Stomach (tissue), 4 donors: Measurements from ENCODE around the gene PCNX3.

Experiments
- CTCF ChIP-seq, 7 experiments: fragments of 450-650 bp in 4 of 7; fragments of 200-600 bp in 3 of 7; sonication (generic) in 3 of 7; IDR thresholded peaks; one replicate each; pipeline ENCODE4 v1.5.1; 2016 to 2019; ENCODE audit warnings: antibody characterized with exemption in 7 of 7, control low read depth in 2 of 7, mild to moderate bottlenecking in 1 of 7
- POLR2AphosphoS5 ChIP-seq, 3 donors: sonication (generic); formaldehyde crosslinking; IDR thresholded peaks; one replicate each; pipeline ENCODE4 v1.6.1; 2016; ENCODE audit warnings: antibody characterized with exemption in 3 of 3

GRCh38 chr11:65579291-65579690 lies 36.3 kb upstream of the PCNX3 start:
- TF ChIP-seq CTCF (IDR thresholded peaks at IDR 0.05) (no peak), POLR2AphosphoS5 (IDR thresholded peaks at IDR 0.05) (no peak)
